Type B pancreatic cell (in vitro differentiated cells): ENCODE data around the gene TBL1X. TPM values are rescaled to one million over a fixed set of nuclear protein-coding genes. Genes with fewer than 3 reads are reported as not detected.
A peak's percentile ranks its signal among the peaks of the same experiment; 100 is the strongest.
"Not testable (repeated sequence)": the region's sequence is repeated elsewhere in the genome, so short reads cannot be mapped to it uniquely, and the experiment has no call there.

Experiments used
- DNase-seq: peaks from one replicate; pipeline ENCODE4 v3.0.0; 2021; ENCODE audit warnings: mixed read lengths; ENCODE audit not compliant: unreplicated experiment; ENCODE audit errors: extremely low spot score
- H3K27ac Mint-ChIP-seq: 2 replicates; pipeline ENCODE4 v1.8.0; 2021; ENCODE audit warnings: mild to moderate bottlenecking, mixed read lengths
- H3K27me3 Mint-ChIP-seq: 2 replicates; pipeline ENCODE4 v1.8.0; 2021; ENCODE audit warnings: mixed read lengths
- H3K36me3 Mint-ChIP-seq: 2 replicates; pipeline ENCODE4 v1.8.0; 2021; ENCODE audit warnings: mixed read lengths
- H3K4me1 Mint-ChIP-seq: one replicate; pipeline ENCODE4 v1.8.0; 2021; ENCODE audit warnings: mixed read lengths; ENCODE audit not compliant: unreplicated experiment
- H3K4me3 Mint-ChIP-seq: 2 replicates; pipeline ENCODE4 v1.8.0; 2021; ENCODE audit warnings: mild to moderate bottlenecking, mixed read lengths
- H3K9me3 Mint-ChIP-seq: 2 replicates; pipeline ENCODE4 v1.8.0; 2021; ENCODE audit warnings: mixed read lengths
- total RNA-seq: library from RNA; stranded (reverse); gene quantifications from 2 replicates; pipeline ENCODE4 v1.2.1, GENCODE V29; 2021; ENCODE audit warnings: low replicate concordance
- TF ChIP-seq, protein P1 (sequence below): fragments of 200-600 bp; sonication (generic); conservative IDR thresholded peaks from 2 replicates; pipeline ENCODE4 v1.5.0; 2021; ENCODE audit warnings: antibody characterized with exemption, mild to moderate bottlenecking

TBL1X gene
- total RNA-seq, 1 donor from 2014 or later: 41.3 TPM

- peaks cover 9% of the 10 kb centered on the region for H3K9me3 Mint-ChIP-seq
- H3K27me3 Mint-ChIP-seq: no peaks in the 10 kb centered on the region
- TF ChIP-seq, protein P1, sequence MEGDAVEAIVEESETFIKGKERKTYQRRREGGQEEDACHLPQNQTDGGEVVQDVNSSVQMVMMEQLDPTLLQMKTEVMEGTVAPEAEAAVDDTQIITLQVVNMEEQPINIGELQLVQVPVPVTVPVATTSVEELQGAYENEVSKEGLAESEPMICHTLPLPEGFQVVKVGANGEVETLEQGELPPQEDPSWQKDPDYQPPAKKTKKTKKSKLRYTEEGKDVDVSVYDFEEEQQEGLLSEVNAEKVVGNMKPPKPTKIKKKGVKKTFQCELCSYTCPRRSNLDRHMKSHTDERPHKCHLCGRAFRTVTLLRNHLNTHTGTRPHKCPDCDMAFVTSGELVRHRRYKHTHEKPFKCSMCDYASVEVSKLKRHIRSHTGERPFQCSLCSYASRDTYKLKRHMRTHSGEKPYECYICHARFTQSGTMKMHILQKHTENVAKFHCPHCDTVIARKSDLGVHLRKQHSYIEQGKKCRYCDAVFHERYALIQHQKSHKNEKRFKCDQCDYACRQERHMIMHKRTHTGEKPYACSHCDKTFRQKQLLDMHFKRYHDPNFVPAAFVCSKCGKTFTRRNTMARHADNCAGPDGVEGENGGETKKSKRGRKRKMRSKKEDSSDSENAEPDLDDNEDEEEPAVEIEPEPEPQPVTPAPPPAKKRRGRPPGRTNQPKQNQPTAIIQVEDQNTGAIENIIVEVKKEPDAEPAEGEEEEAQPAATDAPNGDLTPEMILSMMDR: no peak
- DNase-seq: no peak
- peak overlapping the region; percentile 44 for H3K4me3 Mint-ChIP-seq
- peak overlapping the region; percentile 77 for H3K27ac Mint-ChIP-seq
- peaks cover 8% of the 10 kb centered on the region for H3K4me1 Mint-ChIP-seq
- H3K36me3 Mint-ChIP-seq: no peaks in the 10 kb centered on the region
Observed at GRCh38 chrX:9429767-9430166, 35.1 kb upstream of the TBL1X start.

- H3K9me3 Mint-ChIP-seq: peaks cover 9% of the 10 kb centered on the region
- peak overlapping the region; percentile 77 for H3K27ac Mint-ChIP-seq
- no peaks in the 10 kb centered on the region for H3K36me3 Mint-ChIP-seq
- H3K4me1 Mint-ChIP-seq: peaks cover 8% of the 10 kb centered on the region
- no peaks in the 10 kb centered on the region for H3K27me3 Mint-ChIP-seq
- no peak for DNase-seq
- TF ChIP-seq, protein P1: no peak
- H3K4me3 Mint-ChIP-seq: peak overlapping the region; percentile 44
Observed at GRCh38 chrX:9430346-9430921, 34.4 kb upstream of the TBL1X start.

DNA sequence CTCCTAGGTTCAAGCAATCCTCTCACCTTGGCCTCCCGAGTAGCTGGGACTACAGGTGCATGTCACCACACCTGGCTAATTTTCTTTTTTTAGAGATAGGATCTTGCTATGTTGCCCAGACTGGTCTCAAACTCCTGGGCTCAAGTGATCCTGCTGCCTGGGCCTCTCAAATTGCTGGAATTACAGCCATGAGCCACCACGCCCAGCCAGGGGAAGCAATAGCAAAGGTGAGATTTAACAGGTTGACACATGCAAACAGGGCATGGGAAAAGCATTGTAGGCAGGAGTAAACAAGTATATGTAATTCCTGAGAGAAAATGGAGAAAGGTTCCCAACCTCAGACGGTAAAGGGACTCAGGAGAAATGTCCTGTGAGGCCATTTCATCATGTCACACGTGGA is 33.6 kb upstream of the TBL1X start:
- peak overlapping the region; percentile 34 for H3K4me3 Mint-ChIP-seq
- TF ChIP-seq, protein P1: no peak
- H3K4me1 Mint-ChIP-seq: peaks cover 8% of the 10 kb centered on the region
- no peak overlapping the region for H3K27ac Mint-ChIP-seq
- DNase-seq: no peak
- H3K9me3 Mint-ChIP-seq: peaks cover 6% of the 10 kb centered on the region
- no peaks in the 10 kb centered on the region for H3K36me3 Mint-ChIP-seq
- no peaks in the 10 kb centered on the region for H3K27me3 Mint-ChIP-seq

GRCh38 chrX:9433596-9433995 is 31.3 kb upstream of the TBL1X start:
- TF ChIP-seq, protein P1: no peak
- Mint-ChIP-seq H3K4me3 (no peak overlapping the region), H3K4me1 (peaks cover 8% of the 10 kb centered on the region), H3K9me3 (peaks cover 5% of the 10 kb centered on the region), H3K27me3 (no peaks in the 10 kb centered on the region), H3K36me3 (no peaks in the 10 kb centered on the region), H3K27ac (no peak overlapping the region)
- DNase-seq: no peak

DNA sequence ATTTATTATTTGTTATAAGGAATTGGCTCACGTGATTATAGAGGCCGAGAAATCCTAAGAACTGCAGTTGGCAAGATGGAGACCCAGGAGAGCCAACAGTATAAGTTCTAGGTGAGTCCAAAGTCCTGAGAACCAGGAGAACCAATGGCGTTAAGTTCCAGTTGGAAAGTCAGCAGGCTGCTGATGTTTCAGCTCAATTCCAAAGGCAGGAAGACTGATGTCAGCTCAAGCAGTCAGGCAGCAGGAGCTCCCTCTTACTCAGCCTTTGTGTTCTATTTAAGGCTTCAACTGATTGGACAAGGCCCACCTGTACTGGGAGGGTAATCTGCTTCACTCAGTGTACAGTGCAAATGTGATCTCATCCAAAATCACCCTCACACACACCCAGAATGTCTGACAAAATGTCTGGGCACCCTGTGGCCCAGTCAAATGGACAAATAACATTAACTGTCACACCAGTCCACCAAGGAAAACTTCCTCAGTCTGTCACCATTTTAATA is 30.8 kb upstream of the TBL1X start:
- no peak for DNase-seq
- Mint-ChIP-seq H3K4me3 (no peak overlapping the region), H3K4me1 (peaks cover 8% of the 10 kb centered on the region), H3K36me3 (no peaks in the 10 kb centered on the region), H3K27me3 (no peaks in the 10 kb centered on the region), H3K27ac (no peak overlapping the region), H3K9me3 (peaks cover 5% of the 10 kb centered on the region)
- TF ChIP-seq, protein P1: no peak

DNA sequence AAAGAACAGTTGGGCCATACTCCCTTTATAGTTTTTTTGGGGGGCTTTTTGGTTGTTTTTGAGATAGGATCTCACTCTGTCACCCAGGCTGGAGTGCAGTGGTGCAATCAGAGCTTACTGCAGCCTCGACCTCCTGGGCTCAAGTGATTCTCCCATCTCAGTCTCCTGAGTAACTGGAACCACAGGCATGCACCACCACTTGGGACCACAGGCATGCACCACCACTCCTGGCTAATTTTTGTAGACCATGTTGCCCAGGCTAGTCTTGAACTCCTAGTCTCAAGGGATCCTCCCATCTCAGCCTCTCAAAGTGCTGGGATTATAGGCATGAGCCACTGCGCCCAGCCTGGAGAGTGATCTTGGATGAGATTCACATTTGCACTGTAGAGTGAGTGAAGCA is 29.8 kb upstream of the TBL1X start:
- not testable (repeated sequence) for H3K27ac Mint-ChIP-seq, H3K27me3 Mint-ChIP-seq, H3K4me3 Mint-ChIP-seq, H3K4me1 Mint-ChIP-seq, DNase-seq, H3K36me3 Mint-ChIP-seq, H3K9me3 Mint-ChIP-seq
